IMR-90 (cell line): Measurements from ENCODE around the gene NWD2.

ENCODE experiments used
- CTCF ChIP-seq: conservative IDR thresholded peaks from 2 replicates; pipeline ENCODE4 v1.5.1; 2012; ENCODE audit warnings: mild to moderate bottlenecking, low read depth, low read length, improper control_type of control experiment
- MXI1 ChIP-seq: IDR thresholded peaks from 2 replicates; pipeline ENCODE4 v1.6.1; 2012; ENCODE audit warnings: low read depth, mild to moderate bottlenecking, low read length, moderate library complexity, borderline replicate concordance
- POLR2A ChIP-seq: IDR thresholded peaks from 2 replicates; pipeline ENCODE4 v1.6.1; 2012; ENCODE audit warnings: mild to moderate bottlenecking, low read depth, low read length
- RAD21 ChIP-seq: IDR thresholded peaks from 2 replicates; pipeline ENCODE4 v1.6.1; 2012; ENCODE audit warnings: low read length, improper control_type of control experiment

- TF ChIP-seq POLR2A (no peak), CTCF (no peak), RAD21 (no peak), MXI1 (no peak)
Observed at GRCh38 chr4:37225778-37226177, 18.8 kb upstream of the NWD2 start.
